ENCODE data around the gene KIF12. TPM values are rescaled to one million over a fixed set of nuclear protein-coding genes. Genes with fewer than 3 reads are reported as not detected.

Gene KIF12
- total RNA-seq, 1 experiment from 2014 or later = 6.3 TPM

DNA sequence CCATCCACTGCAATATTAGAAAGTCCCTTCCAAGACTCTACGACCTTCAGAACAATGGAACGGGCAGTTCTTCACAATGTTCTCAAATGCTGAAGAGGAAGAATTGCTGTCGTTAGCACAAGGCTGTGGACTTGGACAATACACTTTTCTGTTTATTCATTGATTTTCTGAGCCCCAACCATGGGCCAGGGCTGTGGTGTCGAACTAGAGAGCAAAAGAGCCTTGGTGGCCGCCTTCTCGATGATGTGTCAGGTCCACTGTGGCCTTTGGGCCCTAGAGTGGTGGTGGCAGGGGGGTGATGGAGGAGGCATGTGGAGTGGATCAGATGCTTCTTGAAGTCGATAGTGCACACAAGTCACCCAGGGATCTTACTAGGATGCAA, 18.5 kb upstream of the KIF12 start:
- ChIA-PET POLR2A (ENCODE audit: unreplicated experiment) (interaction anchor here (0.6 kb wide), 1 partner anchor 421 kb away, joined by 4 read pairs; no protein-coding TSS in a partner anchor), CTCF (no interaction called here)
- H3K9me3 ChIP-seq (ENCODE audit: low read length) = no peaks in the 10 kb centered on the region
- no TSS peak for BruUV-seq (replicated peaks)
- no peaks in the 10 kb centered on the region for H4K20me1 ChIP-seq (ENCODE audit: low read length)
- H3K27ac ChIP-seq (ENCODE audit: low read length) = no peak overlapping the region
- no peak overlapping the region for H3K4me2 ChIP-seq (ENCODE audit: low read length)
- ATAC-seq (no peak), DNase-seq (no peak)
- 0 out of 2 replicates have a peak overlapping the region, but pooled peaks have one; percentile 18 for H2AFZ ChIP-seq (ENCODE audit: low read length)
- H3K9me2 ChIP-seq (replicated peaks; ENCODE audit: low read length) = no peaks in the 10 kb centered on the region
- H3K4me1 ChIP-seq (ENCODE audit: insufficient read depth, low read length) = peaks cover 3% of the 10 kb centered on the region; the same call in 1 of the 2 replicates
- no peaks in the 10 kb centered on the region for H3F3A ChIP-seq (ENCODE audit: low read length, unreplicated experiment)
- intact Hi-C loops (cut with micrococcal nuclease) = no loop called here
- H3K4me3 ChIP-seq (ENCODE audit: low read length) = no peak overlapping the region
- no peak overlapping the region for H3K9ac ChIP-seq (ENCODE audit: low read length)
- H3K27me3 ChIP-seq (ENCODE audit: low read length) = no peaks in the 10 kb centered on the region
- no peaks in the 10 kb centered on the region for H3K79me2 ChIP-seq (ENCODE audit: low read length)
- no peaks in the 10 kb centered on the region for H3K36me3 ChIP-seq (ENCODE audit: low read depth, low read length)
- TF ChIP-seq EZH2phosphoT487 (IDR thresholded peaks at IDR 0.05; ENCODE audit: borderline replicate concordance, low read length) (no peak), EZH2 (IDR thresholded peaks at IDR 0.05; ENCODE audit: low read length, unreplicated experiment) (no peak)
- TF ChIP-seq, protein P1, sequence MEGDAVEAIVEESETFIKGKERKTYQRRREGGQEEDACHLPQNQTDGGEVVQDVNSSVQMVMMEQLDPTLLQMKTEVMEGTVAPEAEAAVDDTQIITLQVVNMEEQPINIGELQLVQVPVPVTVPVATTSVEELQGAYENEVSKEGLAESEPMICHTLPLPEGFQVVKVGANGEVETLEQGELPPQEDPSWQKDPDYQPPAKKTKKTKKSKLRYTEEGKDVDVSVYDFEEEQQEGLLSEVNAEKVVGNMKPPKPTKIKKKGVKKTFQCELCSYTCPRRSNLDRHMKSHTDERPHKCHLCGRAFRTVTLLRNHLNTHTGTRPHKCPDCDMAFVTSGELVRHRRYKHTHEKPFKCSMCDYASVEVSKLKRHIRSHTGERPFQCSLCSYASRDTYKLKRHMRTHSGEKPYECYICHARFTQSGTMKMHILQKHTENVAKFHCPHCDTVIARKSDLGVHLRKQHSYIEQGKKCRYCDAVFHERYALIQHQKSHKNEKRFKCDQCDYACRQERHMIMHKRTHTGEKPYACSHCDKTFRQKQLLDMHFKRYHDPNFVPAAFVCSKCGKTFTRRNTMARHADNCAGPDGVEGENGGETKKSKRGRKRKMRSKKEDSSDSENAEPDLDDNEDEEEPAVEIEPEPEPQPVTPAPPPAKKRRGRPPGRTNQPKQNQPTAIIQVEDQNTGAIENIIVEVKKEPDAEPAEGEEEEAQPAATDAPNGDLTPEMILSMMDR (conservative IDR thresholded peaks at IDR 0.05; ENCODE audit: low read depth, low read length) = no peak

DNA sequence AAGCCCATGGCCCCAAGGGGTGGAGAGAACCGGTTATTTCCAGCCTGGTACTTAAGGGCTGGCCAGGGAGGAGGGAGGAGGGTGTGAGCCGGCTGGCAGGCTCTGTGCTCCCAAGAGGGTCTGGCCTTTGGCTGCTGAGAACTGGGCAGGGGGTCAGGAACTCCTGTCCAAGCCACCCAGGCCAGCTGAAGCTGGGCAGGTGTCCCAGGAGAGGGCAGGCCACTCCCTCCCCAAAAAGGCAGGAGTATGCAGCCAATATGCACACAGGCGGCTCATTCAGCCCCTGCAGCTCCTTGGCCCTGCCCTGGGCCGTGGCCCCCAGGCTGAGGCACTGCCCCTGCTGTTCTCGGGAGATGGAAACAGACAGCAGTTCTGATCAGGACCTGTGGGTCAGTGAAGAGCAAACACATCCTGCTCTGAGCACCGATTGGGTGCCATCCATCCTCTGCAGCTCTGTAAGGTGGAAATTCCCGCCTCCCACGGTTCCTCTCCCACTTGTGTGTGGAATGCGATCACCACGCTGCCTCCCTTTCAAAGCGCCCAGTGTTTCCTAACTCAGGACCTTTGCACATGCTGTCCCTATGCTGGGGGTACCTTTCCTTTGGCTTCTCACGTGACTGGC, 17.1 kb upstream of the KIF12 start:
- Histone ChIP-seq H2AFZ (ENCODE audit: low read length) (no peak overlapping the region), H3K9me3 (ENCODE audit: low read length) (no peaks in the 10 kb centered on the region), H4K20me1 (ENCODE audit: low read length) (no peaks in the 10 kb centered on the region), H3K27me3 (ENCODE audit: low read length) (no peaks in the 10 kb centered on the region), H3K36me3 (ENCODE audit: low read depth, low read length) (no peaks in the 10 kb centered on the region), H3K27ac (ENCODE audit: low read length) (no peak overlapping the region), H3K4me3 (ENCODE audit: low read length) (no peak overlapping the region), H3K79me2 (ENCODE audit: low read length) (no peaks in the 10 kb centered on the region), H3K4me1 (ENCODE audit: insufficient read depth, low read length) (peaks cover 3% of the 10 kb centered on the region; the same call in 1 of the 2 replicates), H3K9ac (ENCODE audit: low read length) (no peak overlapping the region), H3K4me2 (ENCODE audit: low read length) (no peak overlapping the region), H3K9me2 (replicated peaks; ENCODE audit: low read length) (no peaks in the 10 kb centered on the region), H3F3A (ENCODE audit: low read length, unreplicated experiment) (no peaks in the 10 kb centered on the region)
- BruUV-seq (replicated peaks) = no TSS peak
- ChIA-PET POLR2A (ENCODE audit: unreplicated experiment) (no interaction called here), CTCF (no interaction called here)
- ATAC-seq = no peak
- TF ChIP-seq EZH2 (IDR thresholded peaks at IDR 0.05; ENCODE audit: low read length, unreplicated experiment) (no peak), EZH2phosphoT487 (IDR thresholded peaks at IDR 0.05; ENCODE audit: borderline replicate concordance, low read length) (no peak)
- TF ChIP-seq, protein P1 (conservative IDR thresholded peaks at IDR 0.05; ENCODE audit: low read depth, low read length) = no peak
- intact Hi-C loops (cut with micrococcal nuclease) = no loop called here
- no peak for DNase-seq

DNA sequence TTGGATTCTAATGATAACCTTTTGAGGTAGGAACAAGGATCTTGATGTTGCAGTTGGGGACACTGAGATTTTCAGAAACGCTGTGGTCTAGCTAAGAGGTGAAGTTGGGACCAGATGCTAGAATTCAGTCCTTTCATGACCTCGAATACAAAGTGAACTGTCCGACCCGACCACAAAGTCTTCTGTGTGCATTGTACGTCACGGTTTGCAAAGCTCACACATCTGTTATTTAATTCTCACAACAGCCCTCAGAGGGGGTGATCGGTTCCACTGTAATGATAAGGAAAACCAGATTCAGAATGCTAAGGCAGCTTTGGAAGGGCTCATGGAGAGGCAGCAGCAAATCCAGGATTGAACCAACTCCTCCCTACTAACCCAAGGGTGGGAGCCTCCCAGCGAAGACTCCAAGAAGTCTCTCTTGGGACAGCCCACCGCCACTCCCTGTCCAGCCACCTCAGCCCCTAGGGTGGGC, 16.6 kb upstream of the KIF12 start:
- Histone ChIP-seq H3K4me1 (ENCODE audit: insufficient read depth, low read length) (peaks cover 4% of the 10 kb centered on the region; the same call in 1 of the 2 replicates), H3K27ac (ENCODE audit: low read length) (no peak overlapping the region), H3K79me2 (ENCODE audit: low read length) (no peaks in the 10 kb centered on the region), H3K9ac (ENCODE audit: low read length) (no peak overlapping the region), H2AFZ (ENCODE audit: low read length) (no peak overlapping the region), H3K36me3 (ENCODE audit: low read depth, low read length) (no peaks in the 10 kb centered on the region), H3F3A (ENCODE audit: low read length, unreplicated experiment) (no peaks in the 10 kb centered on the region), H3K27me3 (ENCODE audit: low read length) (no peaks in the 10 kb centered on the region), H3K9me3 (ENCODE audit: low read length) (no peaks in the 10 kb centered on the region), H3K9me2 (replicated peaks; ENCODE audit: low read length) (no peaks in the 10 kb centered on the region), H3K4me3 (ENCODE audit: low read length) (no peak overlapping the region), H4K20me1 (ENCODE audit: low read length) (no peaks in the 10 kb centered on the region), H3K4me2 (ENCODE audit: low read length) (no peak overlapping the region)
- CTCF ChIA-PET = no interaction called here
- no peak for DNase-seq
- no TSS peak for BruUV-seq (replicated peaks)
- POLR2A ChIA-PET (ENCODE audit: unreplicated experiment) = no interaction called here
- intact Hi-C loops (cut with micrococcal nuclease) = no loop called here
- ATAC-seq = no peak
- TF ChIP-seq EZH2phosphoT487 (IDR thresholded peaks at IDR 0.05; ENCODE audit: borderline replicate concordance, low read length) (no peak), EZH2 (IDR thresholded peaks at IDR 0.05; ENCODE audit: low read length, unreplicated experiment) (no peak)
- TF ChIP-seq, protein P1 (conservative IDR thresholded peaks at IDR 0.05; ENCODE audit: low read depth, low read length) = no peak

Measured in PC-3 (cell line).